IMR-90 (cell line): ENCODE measurements around the gene AP4M1. TPM values are rescaled to one million over a fixed set of nuclear protein-coding genes. Genes with fewer than 3 reads are reported as not detected.

Source experiments
- ATAC-seq: fragments of 200-7000 bp; cut with Tn5 transposase; 2 replicates; pipeline ENCODE4 v1.9.1; 2020; ENCODE audit warnings: low read depth, mild to moderate bottlenecking, moderate library complexity
- BruUV-seq: library from RNA; stranded (reverse); fragments of 400-500 nt; replicated peaks from 2 replicates; lab custom pipeline; 2021; lab: Mats Ljungman, UMichigan
- CTCF ChIA-PET: fragments of 300-600 bp; formaldehyde crosslinking; extraction: SDS; loops from one replicate; lab custom pipeline; 2021; ENCODE audit warnings: antibody characterized with exemption; lab: Yijun Ruan, JAX
- POLR2A ChIA-PET: fragments of 300-600 bp; sonication (Branson Sonifier 250); formaldehyde crosslinking; loops from one replicate; lab custom pipeline; 2022; ENCODE audit warnings: antibody characterized with exemption; ENCODE audit not compliant: unreplicated experiment; lab: Charles Lee
- DNase-seq: peaks from one replicate; pipeline ENCODE4 v3.0.0; 2013
- H2AFZ ChIP-seq: replicated peaks from 2 replicates; pipeline ENCODE3; 2013; ENCODE audit warnings: low read length, mild to moderate bottlenecking; ENCODE audit not compliant: poor library complexity
- H2AK5ac ChIP-seq: 2 replicates; pipeline ENCODE4 v1.6.1; 2013; ENCODE audit warnings: low read depth, low read length, inconsistent platforms
- H2AK9ac ChIP-seq: replicated peaks from 2 replicates; pipeline ENCODE3; 2013; ENCODE audit warnings: mild to moderate bottlenecking, low read depth, low read length, moderate library complexity; ENCODE audit not compliant: poor library complexity
- H2BK120ac ChIP-seq: 2 replicates; pipeline ENCODE4 v1.6.1; 2013; ENCODE audit warnings: low read depth, low read length, inconsistent platforms
- H2BK15ac ChIP-seq: 3 replicates; pipeline ENCODE4 v1.6.1; 2013; ENCODE audit warnings: low read depth, low read length, inconsistent platforms
- H2BK20ac ChIP-seq: 2 replicates; pipeline ENCODE4 v1.6.1; 2013; ENCODE audit warnings: low read depth, mild to moderate bottlenecking, inconsistent platforms, low read length, moderate library complexity
- H2BK5ac ChIP-seq: 2 replicates; pipeline ENCODE4 v1.6.1; 2013; ENCODE audit warnings: mild to moderate bottlenecking, low read depth, low read length, inconsistent platforms; ENCODE audit not compliant: poor library complexity, severe bottlenecking
- H3K14ac ChIP-seq: replicated peaks from 2 replicates; pipeline ENCODE4 v1.6.1; 2013; ENCODE audit warnings: low read depth, low read length, inconsistent platforms
- H3K18ac ChIP-seq: 2 replicates; pipeline ENCODE4 v1.6.1; 2013; ENCODE audit warnings: low read depth, low read length, control low read depth
- H3K23ac ChIP-seq: 2 replicates; pipeline ENCODE4 v1.6.1; 2013; ENCODE audit warnings: low read depth, low read length, inconsistent platforms
- H3K27ac ChIP-seq: 2 replicates; pipeline ENCODE4 v1.5.1; 2013; ENCODE audit warnings: mild to moderate bottlenecking, control low read depth, low read length; ENCODE audit not compliant: insufficient read depth
- H3K27me3 ChIP-seq: 2 replicates; pipeline ENCODE4 v1.6.1; 2013; ENCODE audit warnings: low read length; ENCODE audit not compliant: control insufficient read depth, insufficient read depth
- H3K36me3 ChIP-seq: 2 replicates; pipeline ENCODE4 v1.6.1; 2013; ENCODE audit warnings: low read length, mixed read lengths; ENCODE audit not compliant: control insufficient read depth, insufficient read depth
- H3K4ac ChIP-seq: 2 replicates; pipeline ENCODE4 v1.6.1; 2013; ENCODE audit warnings: low read depth, low read length, inconsistent platforms
- H3K4me1 ChIP-seq: 2 replicates; pipeline ENCODE4 v1.6.1; 2013; ENCODE audit warnings: low read length, mixed read lengths; ENCODE audit not compliant: control insufficient read depth, insufficient read depth
- H3K4me2 ChIP-seq: 2 replicates; pipeline ENCODE4 v1.6.1; 2013; ENCODE audit warnings: low read depth, mild to moderate bottlenecking, control low read depth, low read length, moderate library complexity
- H3K4me3 ChIP-seq: 2 replicates; pipeline ENCODE4 v1.5.1; 2013; ENCODE audit warnings: low read depth, mild to moderate bottlenecking, control low read depth, low read length, moderate library complexity; ENCODE audit not compliant: insufficient read depth
- H3K56ac ChIP-seq: 2 replicates; pipeline ENCODE4 v1.6.1; 2013; ENCODE audit warnings: low read length, inconsistent platforms; ENCODE audit not compliant: insufficient read depth; ENCODE audit errors: extremely low read depth
- H3K79me1 ChIP-seq, 2 experiments: 2 replicates each; pipeline ENCODE4 v1.6.1; 2013; ENCODE audit warnings: low read length in 2 of 2, inconsistent platforms in 1 of 2, low read depth in 1 of 2
- H3K9ac ChIP-seq: 2 replicates; pipeline ENCODE4 v1.6.1; 2013; ENCODE audit warnings: low read depth, low read length, control low read depth
- H3K9me1 ChIP-seq: 2 replicates; pipeline ENCODE4 v1.6.1; 2013; ENCODE audit warnings: low read length, inconsistent platforms; ENCODE audit not compliant: insufficient read depth
- H3K9me3 ChIP-seq: 2 replicates; pipeline ENCODE4 v1.6.1; 2013; ENCODE audit warnings: low read length; ENCODE audit not compliant: control insufficient read depth, insufficient read depth
- H4K20me1 ChIP-seq: 2 replicates; pipeline ENCODE4 v1.6.1; 2013; ENCODE audit warnings: low read length, inconsistent platforms; ENCODE audit not compliant: insufficient read depth
- H4K5ac ChIP-seq: 2 replicates; pipeline ENCODE4 v1.6.1; 2013; ENCODE audit warnings: mild to moderate bottlenecking, low read depth, low read length, control low read depth
- H4K8ac ChIP-seq, 2 experiments: 2 replicates each; pipeline ENCODE4 v1.6.1; 2013; ENCODE audit warnings: low read depth in 2 of 2, low read length in 2 of 2, control low read depth in 1 of 2, inconsistent platforms in 1 of 2
- H4K91ac ChIP-seq: 2 replicates; pipeline ENCODE4 v1.6.1; 2013; ENCODE audit warnings: low read depth, low read length, inconsistent platforms; ENCODE audit not compliant: insufficient read depth
- BHLHE40 ChIP-seq: fragments of 150-350 bp; IDR thresholded peaks from 2 replicates; pipeline ENCODE4 v1.6.1; 2016; ENCODE audit warnings: mild to moderate bottlenecking, low read depth, low read length
- CEBPB ChIP-seq: IDR thresholded peaks from 2 replicates; pipeline ENCODE4 v1.6.1; 2012; ENCODE audit warnings: low read depth, low read length, improper control_type of control experiment
- CHD1 ChIP-seq: IDR thresholded peaks from 2 replicates; pipeline ENCODE4 v1.6.1; 2012; ENCODE audit warnings: low read depth, low read length, improper control_type of control experiment
- CTCF ChIP-seq: conservative IDR thresholded peaks from 2 replicates; pipeline ENCODE4 v1.5.1; 2012; ENCODE audit warnings: mild to moderate bottlenecking, low read depth, low read length, improper control_type of control experiment
- ELK1 ChIP-seq: fragments of 150-350 bp; IDR thresholded peaks from 2 replicates; pipeline ENCODE4 v1.6.1; 2016; ENCODE audit warnings: low read depth, mild to moderate bottlenecking, low read length, moderate library complexity, borderline replicate concordance
- FOS ChIP-seq: fragments of 150-350 bp; IDR thresholded peaks from 2 replicates; pipeline ENCODE4 v1.6.1; 2016; ENCODE audit warnings: low read depth, low read length
- MAFK ChIP-seq: IDR thresholded peaks from 2 replicates; pipeline ENCODE4 v1.6.1; 2012; ENCODE audit warnings: low read depth, low read length, improper control_type of control experiment
- MAZ ChIP-seq: IDR thresholded peaks from 2 replicates; pipeline ENCODE4 v1.6.1; 2012; ENCODE audit warnings: low read depth, mild to moderate bottlenecking, low read length, improper control_type of control experiment, moderate library complexity, borderline replicate concordance
- MXI1 ChIP-seq: IDR thresholded peaks from 2 replicates; pipeline ENCODE4 v1.6.1; 2012; ENCODE audit warnings: low read depth, mild to moderate bottlenecking, low read length, moderate library complexity, borderline replicate concordance
- NFE2L2 ChIP-seq: fragments of 150-350 bp; IDR thresholded peaks from 2 replicates; pipeline ENCODE4 v1.6.1; 2016; ENCODE audit warnings: low read depth, mild to moderate bottlenecking, low read length
- POLR2A ChIP-seq: IDR thresholded peaks from 2 replicates; pipeline ENCODE4 v1.6.1; 2012; ENCODE audit warnings: mild to moderate bottlenecking, low read depth, low read length
- RAD21 ChIP-seq: IDR thresholded peaks from 2 replicates; pipeline ENCODE4 v1.6.1; 2012; ENCODE audit warnings: low read length, improper control_type of control experiment
- RCOR1 ChIP-seq: IDR thresholded peaks from 2 replicates; pipeline ENCODE4 v1.6.1; 2012; ENCODE audit warnings: mild to moderate bottlenecking, low read length, improper control_type of control experiment; ENCODE audit not compliant: insufficient replicate concordance
- RFX5 ChIP-seq: IDR thresholded peaks from 2 replicates; pipeline ENCODE4 v1.8.0; 2012; ENCODE audit warnings: low read depth, mild to moderate bottlenecking, low read length, moderate library complexity
- SMC3 ChIP-seq: fragments of 150-350 bp; IDR thresholded peaks from 2 replicates; pipeline ENCODE4 v1.6.1; 2016; ENCODE audit warnings: low read depth, mild to moderate bottlenecking, antibody characterized with exemption, low read length, moderate library complexity
- USF2 ChIP-seq: fragments of 150-350 bp; IDR thresholded peaks from 2 replicates; pipeline ENCODE4 v1.6.1; 2017; ENCODE audit warnings: mild to moderate bottlenecking, antibody characterized with exemption, low read length, low read depth
- WGBS, 2 experiments: methylation state at CpG; one replicate each; pipeline versions ENCODE4 v1.1.5 to v1.1.7; 2013; ENCODE audit warnings: missing lambda C conversion rate in 2 of 2; ENCODE audit not compliant: insufficient read length in 1 of 2; ENCODE audit errors: extremely low coverage in 2 of 2; 5-methylcytosine and 5-hydroxymethylcytosine counted together
- dilution Hi-C: fragments of 300-500 bp; cut with HindIII; formaldehyde crosslinking; loops from one replicate; pipeline ENCODE4 v1.14.3; 2018; ENCODE audit warnings: low sequenced_read_pairs; ENCODE audit not compliant: unreplicated experiment
- in situ Hi-C: fragments of 300-500 bp; cut with MboI; formaldehyde crosslinking; loops from 3 replicates; pipeline ENCODE4 v1.14.3; 2019; ENCODE audit warnings: low sequenced_read_pairs, inconsistent platforms, mixed read lengths
- intact Hi-C: fragments of 100-400 bp; cut with micrococcal nuclease; formaldehyde crosslinking; loops from 2 replicates; pipeline ENCODE4 v1.10.0; 2022
- polyA plus RNA-seq, 3 experiments: library from polyadenylated mRNA; depleted of rRNA; stranded (reverse); fragments of >200 nt; gene quantifications; 2 replicates each; pipeline ENCODE4 v1.2.3, GENCODE V29; 2012; ENCODE audit warnings: low replicate concordance in 1 of 3
- total RNA-seq: library from RNA; depleted of rRNA; stranded (reverse); fragments of >200 nt; gene quantifications from 2 replicates; pipeline ENCODE4 v1.2.3, GENCODE V29; 2012

Gene AP4M1
- total and polyA plus RNA-seq, 2 of the 4 experiments (the other 2 are of a cell fraction), result 21.1 to 21.4 TPM

GRCh38 chr7:100107890-100108289 lies 6.4 kb downstream of the AP4M1 start:
- ATAC-seq (no peak), DNase-seq (no peak)
- no peaks in the 10 kb centered on the region for H3K27me3 ChIP-seq
- POLR2A ChIA-PET, result no interaction called here
- no peak overlapping the region for H4K8ac ChIP-seq
- no peak overlapping the region for H2BK20ac ChIP-seq
- H3K18ac ChIP-seq, result no peak overlapping the region
- no TSS peak for BruUV-seq
- no peak overlapping the region for H2AK5ac ChIP-seq
- no peak overlapping the region for H3K4me2 ChIP-seq
- dilution Hi-C loops, result no loop called here
- H3K14ac ChIP-seq, result no peak overlapping the region
- H2AFZ ChIP-seq, result no peak overlapping the region
- no peaks in the 10 kb centered on the region for H3K9me3 ChIP-seq
- H2AK9ac ChIP-seq, result no peak overlapping the region
- TF ChIP-seq MXI1, result no peak
- no peak for TF ChIP-seq MAZ
- TF ChIP-seq RAD21, result no peak
- TF ChIP-seq CEBPB, result no peak
- TF ChIP-seq USF2, result no peak
- no peak for TF ChIP-seq ELK1
- TF ChIP-seq RCOR1, result no peak
- no peak for TF ChIP-seq CTCF
- no peak for TF ChIP-seq SMC3
- no peak for TF ChIP-seq NFE2L2
- no peak for TF ChIP-seq RFX5
- TF ChIP-seq POLR2A, result no peak
- TF ChIP-seq MAFK, result no peak
- TF ChIP-seq FOS, result no peak
- TF ChIP-seq CHD1, result no peak
- no peak for TF ChIP-seq BHLHE40
- H4K91ac ChIP-seq, result no peak overlapping the region
- in situ Hi-C loops, result no loop called here
- H2BK120ac ChIP-seq, result no peak overlapping the region
- peaks cover 3% of the 10 kb centered on the region; the same call in 1 of the 2 replicates for H4K20me1 ChIP-seq
- H3K9me1 ChIP-seq, result no peaks in the 10 kb centered on the region
- H2BK5ac ChIP-seq, result no peak overlapping the region
- H3K4me1 ChIP-seq, result peaks cover 2% of the 10 kb centered on the region; the same call in 1 of the 2 replicates
- H3K36me3 ChIP-seq, result peaks cover 68% of the 10 kb centered on the region
- no peak overlapping the region for H4K5ac ChIP-seq
- WGBS, 2 experiments, result 60% methylated on average over 3 of the region's 11 CpGs; no CpG with 5 or more reads in 1 of the 2 experiments
- no peak overlapping the region for H2BK15ac ChIP-seq
- CTCF ChIA-PET, result no interaction called here
- intact Hi-C loops, result no loop called here
- no peak overlapping the region for H3K27ac ChIP-seq
- H3K9ac ChIP-seq, result no peak overlapping the region
- peaks cover 0 to 11% of the 10 kb centered on the region in 2 experiments; a peak in 2 of 4 replicates for H3K79me1 ChIP-seq
- H3K23ac ChIP-seq, result no peak overlapping the region
- H3K4ac ChIP-seq, result no peak overlapping the region
- no peak overlapping the region for H3K4me3 ChIP-seq
- no peak overlapping the region for H3K56ac ChIP-seq
